Brain microvascular endothelial cell (primary cell): ENCODE results near the gene COQ2.

Experiments used
- DNase-seq: peaks from one replicate; pipeline ENCODE4 v3.0.0-alpha.2; 2020
- H3K27ac ChIP-seq: fragments of 250-450 bp; sonication (Bioruptor Pico); 2 replicates; pipeline ENCODE4 v1.5.1; 2020; ENCODE audit warnings: mild to moderate bottlenecking, moderate library complexity
- H3K27me3 ChIP-seq: fragments of 250-450 bp; sonication (Bioruptor Pico); replicated peaks from 2 replicates; pipeline ENCODE4 v1.5.1; 2020; ENCODE audit warnings: mild to moderate bottlenecking
- H3K36me3 ChIP-seq: fragments of 250-450 bp; sonication (Bioruptor Pico); replicated peaks from 2 replicates; pipeline ENCODE4 v1.5.1; 2020; ENCODE audit warnings: mild to moderate bottlenecking
- H3K4me3 ChIP-seq: 2 replicates; pipeline ENCODE4 v1.5.1; 2011; ENCODE audit warnings: low read depth, mild to moderate bottlenecking, control low read depth, low read length, moderate library complexity
- in situ Hi-C: cut with HindIII; loops from 2 replicates; pipeline ENCODE4 v1.10.0; 2017; ENCODE audit warnings: low sequenced_read_pairs, low pct_ligation_motif_present
- TF ChIP-seq, protein P1 (sequence below): IDR thresholded peaks from 2 replicates; pipeline ENCODE4 v1.5.1; 2011; ENCODE audit warnings: low read depth, mild to moderate bottlenecking, moderate library complexity, low read length, control low read depth, inconsistent platforms; ENCODE audit errors: missing control alignments

Gene COQ2

GRCh38 chr4:83257811-83258210, 26.8 kb downstream of the COQ2 start:
- in situ Hi-C loops, result loop anchor here (25.0 kb wide), 1 partner anchor 221 kb away; the partner anchor contains the start of gene COPS4

DNA sequence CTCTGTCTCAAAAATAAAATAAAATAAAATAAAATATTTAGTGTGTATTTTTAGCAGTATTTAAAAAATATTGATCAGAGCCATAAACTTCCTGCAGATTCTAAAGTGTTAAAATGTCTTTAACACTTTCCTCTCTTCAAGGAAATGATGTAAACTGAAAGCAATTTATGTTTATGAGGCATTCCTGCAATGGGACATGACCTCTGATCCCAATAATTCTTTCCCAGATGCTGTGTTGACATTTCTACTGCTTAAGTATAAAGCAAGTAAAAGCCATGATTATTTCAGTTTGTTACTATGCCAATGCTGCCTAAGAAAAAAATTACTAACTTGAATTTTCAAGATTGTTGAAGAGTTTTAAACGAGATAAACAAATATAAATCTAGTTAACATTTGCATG, 29.0 kb downstream of the COQ2 start:
- no peak overlapping the region for H3K4me3 ChIP-seq
- in situ Hi-C loops, result loop anchor here (25.0 kb wide), 1 partner anchor 218 kb away; the partner anchor contains the start of gene COPS4
- DNase-seq, result peak; percentile 53
- TF ChIP-seq, protein P1, sequence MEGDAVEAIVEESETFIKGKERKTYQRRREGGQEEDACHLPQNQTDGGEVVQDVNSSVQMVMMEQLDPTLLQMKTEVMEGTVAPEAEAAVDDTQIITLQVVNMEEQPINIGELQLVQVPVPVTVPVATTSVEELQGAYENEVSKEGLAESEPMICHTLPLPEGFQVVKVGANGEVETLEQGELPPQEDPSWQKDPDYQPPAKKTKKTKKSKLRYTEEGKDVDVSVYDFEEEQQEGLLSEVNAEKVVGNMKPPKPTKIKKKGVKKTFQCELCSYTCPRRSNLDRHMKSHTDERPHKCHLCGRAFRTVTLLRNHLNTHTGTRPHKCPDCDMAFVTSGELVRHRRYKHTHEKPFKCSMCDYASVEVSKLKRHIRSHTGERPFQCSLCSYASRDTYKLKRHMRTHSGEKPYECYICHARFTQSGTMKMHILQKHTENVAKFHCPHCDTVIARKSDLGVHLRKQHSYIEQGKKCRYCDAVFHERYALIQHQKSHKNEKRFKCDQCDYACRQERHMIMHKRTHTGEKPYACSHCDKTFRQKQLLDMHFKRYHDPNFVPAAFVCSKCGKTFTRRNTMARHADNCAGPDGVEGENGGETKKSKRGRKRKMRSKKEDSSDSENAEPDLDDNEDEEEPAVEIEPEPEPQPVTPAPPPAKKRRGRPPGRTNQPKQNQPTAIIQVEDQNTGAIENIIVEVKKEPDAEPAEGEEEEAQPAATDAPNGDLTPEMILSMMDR, result no peak
- no peak overlapping the region for H3K27ac ChIP-seq
- no peaks in the 10 kb centered on the region for H3K27me3 ChIP-seq
- H3K36me3 ChIP-seq, result no peaks in the 10 kb centered on the region

More at GRCh38 chr4:83257811-83258210, 26.8 kb downstream of the COQ2 start:
- H3K27me3 ChIP-seq, result no peaks in the 10 kb centered on the region
- H3K27ac ChIP-seq, result no peak overlapping the region
- DNase-seq, result no peak
- no peak overlapping the region for H3K4me3 ChIP-seq
- peaks cover 2% of the 10 kb centered on the region for H3K36me3 ChIP-seq
- TF ChIP-seq, protein P1, result no peak

- TF ChIP-seq, protein P1, result peak; percentile 84
- Histone ChIP-seq H3K36me3 (no peaks in the 10 kb centered on the region), H3K4me3 (no peak overlapping the region), H3K27ac (no peak overlapping the region), H3K27me3 (no peaks in the 10 kb centered on the region)
- in situ Hi-C loops, result loop anchor here (25.0 kb wide), 1 partner anchor 216 kb away; the partner anchor contains the start of gene COPS4
- peak; percentile 70 for DNase-seq
These were observed 31.7 kb downstream of the COQ2 start for GRCh38 chr4:83252782-83253405.

- TF ChIP-seq, protein P1, result no peak
- H3K36me3 ChIP-seq, result no peaks in the 10 kb centered on the region
- DNase-seq, result no peak
- in situ Hi-C loops, result loop anchor here (25.0 kb wide), 1 partner anchor 214 kb away; the partner anchor contains the start of gene COPS4
- H3K27me3 ChIP-seq, result no peaks in the 10 kb centered on the region
- H3K27ac ChIP-seq, result no peak overlapping the region
- H3K4me3 ChIP-seq, result no peak overlapping the region
These were observed 33.2 kb downstream of the COQ2 start for GRCh38 chr4:83251447-83251830.

GRCh38 chr4:83250687-83251446, 33.7 kb downstream of the COQ2 start:
- in situ Hi-C loops, result loop anchor here (25.0 kb wide), 1 partner anchor 214 kb away; the partner anchor contains the start of gene COPS4

More at GRCh38 chr4:83250687-83251446, 33.7 kb downstream of the COQ2 start:
- Histone ChIP-seq H3K36me3 (no peaks in the 10 kb centered on the region), H3K27me3 (no peaks in the 10 kb centered on the region), H3K27ac (no peak overlapping the region), H3K4me3 (no peak overlapping the region)
- TF ChIP-seq, protein P1, result no peak
- DNase-seq, result no peak
